ENCODE data around the gene RIPK3. TPM values are rescaled to one million over a fixed set of nuclear protein-coding genes. Genes with fewer than 3 reads are reported as not detected.

The RIPK3 gene
- total and polyA plus RNA-seq, 8 donors: 6.4 to 42.6 (median 13.5) TPM

DNA sequence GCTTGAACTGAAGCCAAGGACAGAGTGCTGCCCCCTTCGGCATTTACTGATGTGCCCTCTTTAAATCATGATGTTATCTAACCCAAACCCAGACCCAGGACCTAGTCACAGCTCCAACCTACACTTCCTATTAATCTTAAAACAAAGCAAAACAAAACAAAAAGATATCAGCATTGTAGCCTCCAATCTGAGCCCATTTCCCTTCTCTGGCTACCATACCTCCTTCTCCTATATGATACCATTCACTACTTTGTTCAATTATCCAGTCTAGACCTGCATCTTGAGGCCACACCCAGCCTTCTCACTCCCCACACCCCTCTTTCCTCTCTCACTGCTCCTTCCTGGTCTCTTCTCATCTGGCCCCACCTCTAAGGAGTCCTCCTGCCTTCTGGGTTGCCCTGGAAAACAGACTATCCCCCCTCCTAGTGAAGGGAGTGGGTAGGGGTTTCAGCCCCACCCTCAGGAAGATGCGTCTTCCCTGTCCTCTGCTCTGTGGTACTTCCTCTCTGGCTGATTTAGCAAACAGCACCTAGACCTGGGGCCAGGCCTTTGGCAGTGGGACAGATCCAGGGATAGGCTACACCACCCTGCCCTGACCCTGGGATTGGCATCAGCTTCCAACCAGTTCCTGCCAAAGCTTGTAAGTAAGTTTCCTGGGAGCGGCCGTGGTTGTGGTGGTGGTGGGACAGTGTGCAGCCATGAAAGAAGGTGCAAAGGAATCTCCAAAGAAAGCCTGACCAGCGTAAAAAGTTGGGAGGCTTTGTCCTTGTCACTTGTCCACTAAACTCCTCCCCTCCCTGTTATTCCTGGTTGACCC, 25.2 kb downstream of the RIPK3 start:
- Histone ChIP-seq H3K9me3 (no peaks in the 10 kb centered on the region), H3K4me1 (peaks cover 42 to 80% (median 58%) of the 10 kb centered on the region in 4 donors), H3K27me3 (peaks cover 0 to 37% (median 4%) of the 10 kb centered on the region in 3 donors), H3K36me3 (no peaks in the 10 kb centered on the region), H3K27ac (peak overlapping the region in 4 of 5 donors; percentile 83 to 95 (median 88)), H3K4me3 (peak overlapping the region in 2 of 4 donors; percentile 18 to 21)
- TF ChIP-seq, protein P1, sequence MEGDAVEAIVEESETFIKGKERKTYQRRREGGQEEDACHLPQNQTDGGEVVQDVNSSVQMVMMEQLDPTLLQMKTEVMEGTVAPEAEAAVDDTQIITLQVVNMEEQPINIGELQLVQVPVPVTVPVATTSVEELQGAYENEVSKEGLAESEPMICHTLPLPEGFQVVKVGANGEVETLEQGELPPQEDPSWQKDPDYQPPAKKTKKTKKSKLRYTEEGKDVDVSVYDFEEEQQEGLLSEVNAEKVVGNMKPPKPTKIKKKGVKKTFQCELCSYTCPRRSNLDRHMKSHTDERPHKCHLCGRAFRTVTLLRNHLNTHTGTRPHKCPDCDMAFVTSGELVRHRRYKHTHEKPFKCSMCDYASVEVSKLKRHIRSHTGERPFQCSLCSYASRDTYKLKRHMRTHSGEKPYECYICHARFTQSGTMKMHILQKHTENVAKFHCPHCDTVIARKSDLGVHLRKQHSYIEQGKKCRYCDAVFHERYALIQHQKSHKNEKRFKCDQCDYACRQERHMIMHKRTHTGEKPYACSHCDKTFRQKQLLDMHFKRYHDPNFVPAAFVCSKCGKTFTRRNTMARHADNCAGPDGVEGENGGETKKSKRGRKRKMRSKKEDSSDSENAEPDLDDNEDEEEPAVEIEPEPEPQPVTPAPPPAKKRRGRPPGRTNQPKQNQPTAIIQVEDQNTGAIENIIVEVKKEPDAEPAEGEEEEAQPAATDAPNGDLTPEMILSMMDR (IDR thresholded peaks at IDR 0.05): no peak
- TF ChIP-seq POLR2A (IDR thresholded peaks at IDR 0.05): no peak
- TF ChIP-seq POLR2AphosphoS5 (IDR thresholded peaks at IDR 0.05): no peak
- no peak for TF ChIP-seq EP300 (IDR thresholded peaks at IDR 0.05)
- WGBS, 5 donors: 65 to 74% (median 69%) methylated on average over 5 of the region's 5 CpGs
- no peak for DNase-seq
- intact Hi-C loops (cut with DNase I; ENCODE audit: low total_unique reads): no loop called here

DNA sequence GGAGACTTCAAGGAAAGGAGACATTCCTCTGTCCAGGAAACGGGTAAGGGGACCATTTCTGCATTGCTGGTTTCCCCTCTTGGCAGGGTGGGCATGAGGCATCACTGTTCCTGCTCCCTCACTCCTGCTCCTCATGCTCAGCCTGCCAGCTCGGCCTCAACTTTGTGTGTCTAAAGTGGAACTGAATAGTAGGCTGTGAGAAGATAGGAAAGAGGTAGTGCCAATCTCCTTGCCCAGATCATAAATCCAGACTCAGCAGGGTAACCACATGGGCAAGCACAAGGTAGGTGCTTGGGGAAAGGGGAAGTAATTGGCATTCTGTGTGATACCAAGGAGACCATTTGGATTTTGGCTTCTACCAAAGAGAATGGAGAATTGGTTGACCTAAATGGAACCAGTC, 25.9 kb downstream of the RIPK3 start:
- intact Hi-C loops (cut with DNase I; ENCODE audit: low total_unique reads): no loop called here
- Histone ChIP-seq H3K27me3 (peaks cover 0 to 30% (median 4%) of the 10 kb centered on the region in 3 donors), H3K36me3 (peaks cover 0 to under 1% (median 0%) of the 10 kb centered on the region in 4 donors), H3K27ac (peak overlapping the region; percentile 2 to 95 (median 88)), H3K4me3 (no peak overlapping the region), H3K9me3 (no peaks in the 10 kb centered on the region), H3K4me1 (peaks cover 44 to 86% (median 64%) of the 10 kb centered on the region in 4 donors)
- WGBS, 5 donors: 66 to 89% (median 84%) methylated on average over 2 of the region's 2 CpGs
- DNase-seq: no peak
- TF ChIP-seq POLR2AphosphoS5 (IDR thresholded peaks at IDR 0.05) (no peak), POLR2A (IDR thresholded peaks at IDR 0.05) (no peak), EP300 (IDR thresholded peaks at IDR 0.05) (no peak)
- TF ChIP-seq, protein P1 (IDR thresholded peaks at IDR 0.05): no peak

DNA sequence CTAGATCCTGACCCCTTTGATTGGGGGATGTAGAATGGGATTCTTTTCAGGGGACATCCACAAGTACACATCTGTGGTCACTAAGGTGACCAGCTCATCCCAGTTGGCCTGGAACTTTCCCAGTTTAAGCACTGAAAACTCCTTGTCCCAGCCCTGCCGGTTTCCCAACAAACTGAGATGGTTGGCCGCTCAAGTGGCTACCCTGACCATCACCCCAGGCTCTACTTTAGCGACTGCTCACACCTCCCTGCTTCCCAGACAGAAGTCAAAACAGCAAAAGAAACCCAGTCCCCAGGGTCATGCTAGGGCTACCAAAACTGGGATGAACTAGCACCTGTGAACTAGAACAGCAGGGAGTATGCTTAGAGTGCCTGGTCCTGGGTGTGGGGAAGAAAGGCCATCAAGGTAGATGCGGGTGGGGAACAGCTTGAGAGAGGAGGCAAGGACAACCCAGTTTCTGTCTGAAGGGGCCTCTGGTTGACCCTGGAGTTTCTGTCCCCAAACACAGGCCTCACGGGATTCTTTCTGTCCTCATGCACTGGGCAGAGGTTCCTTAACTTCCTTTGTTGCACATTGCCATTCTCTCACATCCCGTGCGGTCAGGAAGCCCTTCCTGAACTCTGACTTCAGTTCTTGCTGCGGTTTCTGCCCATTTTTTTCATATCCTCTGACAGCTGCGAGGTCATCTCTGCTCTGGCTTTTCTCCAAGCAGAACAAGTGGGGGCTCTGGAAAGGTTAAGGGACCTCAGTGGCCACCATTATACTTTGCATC, 26.9 kb downstream of the RIPK3 start:
- peak overlapping the region in 1 of 4 donors; percentile 47 for H3K4me3 ChIP-seq
- no peaks in the 10 kb centered on the region for H3K9me3 ChIP-seq
- peaks cover 51 to 96% (median 74%) of the 10 kb centered on the region in 4 donors for H3K4me1 ChIP-seq
- peaks cover 0 to 7% (median 0%) of the 10 kb centered on the region in 4 donors for H3K36me3 ChIP-seq
- WGBS, 5 donors: 64 to 78% (median 70%) methylated on average over 9 of the region's 9 CpGs
- TF ChIP-seq, protein P1 (IDR thresholded peaks at IDR 0.05): no peak
- TF ChIP-seq POLR2AphosphoS5 (IDR thresholded peaks at IDR 0.05): peak in 2 of 3 donors; percentile 41 to 48
- peak overlapping the region; percentile 47 to 95 (median 88) for H3K27ac ChIP-seq
- intact Hi-C loops (cut with DNase I; ENCODE audit: low total_unique reads): no loop called here
- DNase-seq: peak in 1 of 2 donors; percentile 62
- H3K27me3 ChIP-seq: peaks cover 0 to 20% (median 0%) of the 10 kb centered on the region in 3 donors
